ENCODE results near the gene AHNAK. TPM values are rescaled to one million over a fixed set of nuclear protein-coding genes. Genes with fewer than 3 reads are reported as not detected.

Gene AHNAK
- total RNA-seq, 4 donors from 2014 or later, result 1,345 to 1,611 (median 1,532) TPM

DNA sequence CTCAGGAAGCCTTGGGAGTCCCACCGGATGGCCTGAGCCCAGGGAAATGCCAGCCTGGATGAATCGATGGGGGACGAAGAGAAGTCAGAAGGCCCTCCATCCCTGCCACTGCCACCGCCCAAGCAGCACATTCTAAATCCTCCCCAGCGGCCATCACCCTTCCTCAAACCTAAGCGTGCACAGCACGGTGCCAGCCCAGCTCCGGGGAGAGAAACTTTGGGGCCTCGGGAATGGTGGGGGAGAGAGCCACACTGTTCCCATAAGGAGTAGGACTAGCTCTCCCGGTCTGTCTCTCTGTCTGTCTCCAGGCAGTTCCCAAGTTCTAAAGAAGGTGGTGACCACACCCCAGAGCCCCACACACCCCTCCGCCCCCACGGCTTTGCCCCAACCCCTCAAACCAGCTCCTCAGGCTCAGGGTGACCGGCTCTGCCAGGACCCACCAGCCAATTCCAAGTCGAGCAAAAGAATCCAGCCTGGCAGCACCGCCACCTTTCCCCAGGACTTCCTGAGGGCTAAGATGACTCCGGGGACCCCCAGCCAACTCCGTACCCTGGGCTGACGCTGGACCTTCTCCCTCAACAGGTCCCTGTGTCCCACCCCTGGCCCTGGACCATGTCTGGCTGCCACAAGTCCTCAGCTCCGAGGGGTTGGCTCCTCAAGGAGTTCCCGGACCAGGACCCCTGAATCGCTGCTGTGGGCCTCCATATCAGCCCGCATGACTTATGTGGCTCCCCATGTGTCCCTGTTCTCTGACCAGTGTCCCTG, 2.7 kb downstream of the AHNAK start:
- 0 to 2% methylated on average over 21 of the region's 22 CpGs for WGBS, 2 donors
- H3K4me3 ChIP-seq (ENCODE audit: low read depth, poor library complexity, severe bottlenecking), result peak overlapping the region; percentile 99
- intact Hi-C loops (cut with DNase I; ENCODE audit: low total_unique reads), result loop anchor here (5.0 kb wide), 3 partner anchors 47 to 147 kb away; no protein-coding TSS in a partner anchor
- TF ChIP-seq, protein P1, sequence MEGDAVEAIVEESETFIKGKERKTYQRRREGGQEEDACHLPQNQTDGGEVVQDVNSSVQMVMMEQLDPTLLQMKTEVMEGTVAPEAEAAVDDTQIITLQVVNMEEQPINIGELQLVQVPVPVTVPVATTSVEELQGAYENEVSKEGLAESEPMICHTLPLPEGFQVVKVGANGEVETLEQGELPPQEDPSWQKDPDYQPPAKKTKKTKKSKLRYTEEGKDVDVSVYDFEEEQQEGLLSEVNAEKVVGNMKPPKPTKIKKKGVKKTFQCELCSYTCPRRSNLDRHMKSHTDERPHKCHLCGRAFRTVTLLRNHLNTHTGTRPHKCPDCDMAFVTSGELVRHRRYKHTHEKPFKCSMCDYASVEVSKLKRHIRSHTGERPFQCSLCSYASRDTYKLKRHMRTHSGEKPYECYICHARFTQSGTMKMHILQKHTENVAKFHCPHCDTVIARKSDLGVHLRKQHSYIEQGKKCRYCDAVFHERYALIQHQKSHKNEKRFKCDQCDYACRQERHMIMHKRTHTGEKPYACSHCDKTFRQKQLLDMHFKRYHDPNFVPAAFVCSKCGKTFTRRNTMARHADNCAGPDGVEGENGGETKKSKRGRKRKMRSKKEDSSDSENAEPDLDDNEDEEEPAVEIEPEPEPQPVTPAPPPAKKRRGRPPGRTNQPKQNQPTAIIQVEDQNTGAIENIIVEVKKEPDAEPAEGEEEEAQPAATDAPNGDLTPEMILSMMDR (IDR thresholded peaks at IDR 0.05), result no peak
- TF ChIP-seq POLR2A (IDR thresholded peaks at IDR 0.05), result no peak
- no peak for DNase-seq (ENCODE audit: low spot score in 2 of 2)

DNA sequence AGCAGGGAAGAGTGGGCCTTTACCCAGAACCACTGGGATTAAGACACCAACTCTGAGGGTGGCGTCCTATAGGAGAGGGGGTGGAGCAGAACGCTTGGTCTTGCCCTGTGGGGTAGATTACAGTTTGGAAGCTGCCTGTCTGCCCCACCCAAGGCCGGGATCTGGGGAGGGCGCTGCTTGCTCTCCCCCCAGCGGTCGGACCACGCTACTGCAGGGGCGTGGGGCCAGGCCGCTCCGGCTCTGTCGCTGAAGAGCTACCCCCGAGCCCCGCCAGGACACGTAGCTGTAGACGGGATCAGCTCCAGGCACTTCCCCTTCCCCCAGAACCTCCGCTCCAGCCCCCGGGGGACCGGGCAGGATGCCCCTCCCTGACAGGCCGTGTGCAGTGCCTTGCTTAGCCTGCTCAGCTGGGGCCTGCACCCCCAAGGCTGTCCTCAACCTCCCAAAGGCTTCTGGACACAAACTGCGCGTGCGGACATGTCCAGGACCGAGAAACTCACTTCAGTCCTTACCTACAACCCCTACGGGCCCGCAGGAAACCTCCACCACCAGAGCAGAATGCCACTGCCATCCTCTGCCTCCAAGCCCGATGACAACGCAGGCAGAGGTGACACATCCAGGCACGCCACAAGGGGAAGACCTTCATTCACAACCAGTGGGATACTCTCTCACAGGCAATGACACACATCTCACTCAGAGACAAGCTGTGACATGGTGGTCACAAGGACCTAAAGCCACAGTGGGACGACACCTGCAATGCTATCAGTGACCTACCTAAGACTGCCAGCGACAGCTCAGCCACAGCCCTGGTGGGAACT, 3.6 kb downstream of the AHNAK start:
- peak; percentile 83 to 98 for DNase-seq (ENCODE audit: low spot score in 2 of 2)
- TF ChIP-seq, protein P1 (IDR thresholded peaks at IDR 0.05), result peak in 1 of 3 donors; percentile 94
- TF ChIP-seq POLR2A (IDR thresholded peaks at IDR 0.05), result no peak
- intact Hi-C loops (cut with DNase I; ENCODE audit: low total_unique reads), result loop anchor here (5.0 kb wide), 3 partner anchors 46 to 146 kb away; no protein-coding TSS in a partner anchor
- 0 to 4% methylated on average over 23 to 26 of the region's 30 CpGs for WGBS, 2 donors
- H3K4me3 ChIP-seq (ENCODE audit: low read depth, poor library complexity, severe bottlenecking), result peak overlapping the region; percentile 99

DNA sequence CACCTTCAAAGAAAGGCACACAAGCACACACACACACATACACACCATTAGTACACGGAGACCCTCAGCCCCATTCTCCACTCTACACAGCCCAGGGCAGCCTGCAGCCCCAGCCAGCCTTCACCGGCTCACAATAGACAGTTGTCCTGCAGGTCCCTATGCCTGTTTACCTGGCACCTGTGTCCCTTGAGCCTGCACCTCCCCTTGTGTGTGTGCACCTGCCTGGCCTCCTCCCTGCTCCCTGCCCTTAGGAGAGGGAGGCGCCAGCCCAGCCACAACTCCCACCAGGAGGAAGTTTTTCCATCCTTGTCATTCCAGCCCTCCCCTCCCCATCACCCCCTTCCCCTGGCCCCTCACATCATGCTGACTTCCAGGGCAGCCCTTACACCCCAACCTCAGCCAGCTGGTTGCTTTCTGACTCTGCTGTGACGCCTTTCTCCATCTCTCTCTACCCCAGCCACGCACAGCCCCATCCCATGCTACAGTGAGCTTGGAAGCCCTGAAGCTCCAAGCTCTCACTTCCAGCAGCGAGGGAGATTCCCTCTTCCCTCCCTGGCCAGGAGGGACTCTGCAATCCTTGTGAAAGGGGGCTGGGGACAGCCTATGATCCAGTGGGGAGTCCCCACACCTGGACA, 4.4 kb downstream of the AHNAK start:
- 4 to 6% methylated on average over 6 of the region's 6 CpGs for WGBS, 2 donors
- intact Hi-C loops (cut with DNase I; ENCODE audit: low total_unique reads), result loop anchor here (5.0 kb wide), 3 partner anchors 45 to 145 kb away; no protein-coding TSS in a partner anchor
- TF ChIP-seq, protein P1 (IDR thresholded peaks at IDR 0.05), result no peak
- no peak for TF ChIP-seq POLR2A (IDR thresholded peaks at IDR 0.05)
- no peak overlapping the region for H3K4me3 ChIP-seq (ENCODE audit: low read depth, poor library complexity, severe bottlenecking)
- no peak for DNase-seq (ENCODE audit: low spot score in 2 of 2)

DNA sequence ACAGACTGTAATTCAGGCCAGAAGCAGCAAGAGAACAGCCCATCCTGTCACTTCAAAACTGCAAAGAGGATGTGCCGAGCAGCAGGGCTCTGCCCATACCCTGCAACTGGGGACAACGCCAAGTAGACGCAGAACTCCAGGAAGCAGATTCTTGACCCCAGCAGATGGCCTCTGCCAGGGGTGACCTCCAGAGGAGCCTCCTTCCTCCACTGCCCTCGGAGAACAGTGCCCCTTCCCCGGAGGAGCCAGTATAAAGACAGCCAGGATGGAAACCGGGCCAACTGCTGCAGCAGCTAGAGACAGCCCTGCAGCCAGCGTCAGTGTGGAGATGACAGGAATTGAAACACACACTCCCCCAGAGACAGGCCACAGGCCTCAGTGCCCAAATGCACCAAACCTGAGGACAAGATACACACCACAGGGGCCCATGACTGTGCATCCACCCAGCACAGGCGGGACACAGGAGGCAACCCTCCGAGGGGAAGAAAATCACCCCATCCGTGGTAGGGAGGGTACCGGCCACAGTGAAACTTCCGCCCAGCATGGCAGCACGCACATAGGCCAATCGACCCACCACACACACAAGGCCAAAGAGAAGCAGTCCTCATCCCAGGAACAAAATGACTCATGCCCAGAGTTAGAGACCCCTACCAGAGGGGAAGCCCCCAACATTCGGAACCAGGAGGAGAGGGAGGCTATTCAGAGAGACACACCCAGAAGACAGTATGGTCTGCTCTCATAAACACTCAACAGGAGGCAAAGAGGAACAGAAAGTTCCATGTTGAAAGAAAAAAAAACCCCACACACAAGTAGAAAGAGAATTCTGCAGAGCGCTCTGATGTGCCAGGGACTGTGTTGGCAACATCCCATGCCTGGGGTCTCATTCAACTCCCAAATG, 5.6 kb downstream of the AHNAK start:
- no peak for DNase-seq (ENCODE audit: low spot score in 2 of 2)
- H3K4me3 ChIP-seq (ENCODE audit: low read depth, poor library complexity, severe bottlenecking), result no peak overlapping the region
- TF ChIP-seq, protein P1 (IDR thresholded peaks at IDR 0.05), result no peak
- no peak for TF ChIP-seq POLR2A (IDR thresholded peaks at IDR 0.05)
- intact Hi-C loops (cut with DNase I; ENCODE audit: low total_unique reads), result loop anchor here (5.0 kb wide), 3 partner anchors 44 to 144 kb away; no protein-coding TSS in a partner anchor
- WGBS, 2 donors, result 3 to 6% methylated on average over 15 to 16 of the region's 16 CpGs

All from lower leg skin (tissue), 4 donors.